MCF 10A (cell line): ENCODE measurements around the gene CYTH1. TPM values are rescaled to one million over a fixed set of nuclear protein-coding genes. Genes with fewer than 3 reads are reported as not detected.

Source experiments
- BruUV-seq: library from RNA; stranded (reverse); fragments of 400-500 nt; replicated peaks from 2 replicates; lab custom pipeline; 2021; lab: Mats Ljungman, UMichigan
- CTCF ChIA-PET: fragments of 300-600 bp; sonication (Branson Sonifier 250); formaldehyde crosslinking; extraction: SDS; loops from one replicate; lab custom pipeline; 2021; ENCODE audit warnings: antibody characterized with exemption, inconsistent platforms; lab: Yijun Ruan, JAX
- POLR2A ChIA-PET: fragments of 300-600, 350-650 bp; sonication (Branson Sonifier 250); formaldehyde crosslinking; extraction: SDS; loops from one replicate; lab custom pipeline; 2020; ENCODE audit warnings: antibody characterized with exemption, inconsistent platforms; lab: Yijun Ruan, JAX
- DNase-seq: peaks from one replicate; pipeline ENCODE4 v3.0.0-alpha.2; 2018; ENCODE audit not compliant: unreplicated experiment
- H3K27ac Mint-ChIP-seq: one replicate; pipeline ENCODE4 v1.8.0; 2022; ENCODE audit warnings: mild to moderate bottlenecking, low read depth, mixed read lengths; ENCODE audit not compliant: unreplicated experiment
- H3K27me3 Mint-ChIP-seq: one replicate; pipeline ENCODE4 v1.8.0; 2022; ENCODE audit warnings: mixed read lengths; ENCODE audit not compliant: insufficient read depth, unreplicated experiment
- H3K36me3 Mint-ChIP-seq: one replicate; pipeline ENCODE4 v1.8.0; 2022; ENCODE audit warnings: mild to moderate bottlenecking, moderate library complexity, mixed read lengths; ENCODE audit not compliant: insufficient read depth, unreplicated experiment
- H3K4me1 Mint-ChIP-seq: one replicate; pipeline ENCODE4 v1.8.0; 2022; ENCODE audit warnings: mixed read lengths; ENCODE audit not compliant: insufficient read depth, unreplicated experiment
- H3K4me3 Mint-ChIP-seq: one replicate; pipeline ENCODE4 v1.8.0; 2022; ENCODE audit warnings: mild to moderate bottlenecking, moderate library complexity, mixed read lengths; ENCODE audit not compliant: unreplicated experiment
- H3K9me3 Mint-ChIP-seq: one replicate; pipeline ENCODE4 v1.8.0; 2022; ENCODE audit warnings: mixed read lengths; ENCODE audit not compliant: unreplicated experiment
- CTCF ChIP-seq: fragments of 200-600 bp; IDR thresholded peaks from one replicate; pipeline ENCODE4 v1.8.0; 2022; ENCODE audit warnings: antibody characterized with exemption, mild to moderate bottlenecking; ENCODE audit not compliant: unreplicated experiment
- intact Hi-C: fragments of 100-400 bp; cut with micrococcal nuclease; formaldehyde crosslinking; loops from 2 replicates; pipeline ENCODE4 v1.14.1; 2022
- total RNA-seq: library from RNA; stranded (reverse); gene quantifications from 2 replicates; pipeline ENCODE4 v1.2.3, GENCODE V29; 2022

The CYTH1 gene
- total RNA-seq, 1 experiment from 2014 or later, result 38.5 TPM

DNA sequence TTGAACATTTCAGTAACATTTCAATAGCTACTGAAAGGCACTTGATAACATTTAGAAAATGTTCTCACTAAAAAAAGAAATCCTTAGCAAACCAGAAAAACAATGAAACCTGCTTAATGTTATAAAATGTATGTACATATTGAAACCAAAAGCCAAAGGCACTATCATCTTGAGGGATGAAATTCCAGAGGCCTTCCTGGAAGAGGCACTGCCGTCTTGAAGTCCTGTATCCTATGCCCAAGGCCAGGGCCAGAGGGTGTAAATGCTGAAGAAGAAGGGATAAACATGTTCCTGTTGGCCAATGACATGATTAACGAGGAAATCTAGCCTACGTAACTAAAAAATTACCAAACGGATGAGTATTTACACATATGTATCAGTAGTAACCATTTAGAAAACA, 147.9 kb downstream of the CYTH1 start:
- Mint-ChIP-seq H3K27me3 (no peaks in the 10 kb centered on the region), H3K27ac (no peak overlapping the region), H3K9me3 (no peaks in the 10 kb centered on the region), H3K4me3 (no peak overlapping the region), H3K4me1 (no peaks in the 10 kb centered on the region), H3K36me3 (no peaks in the 10 kb centered on the region)
- DNase-seq, result no peak
- ChIA-PET CTCF (interaction anchor here (0.7 kb wide), 1 partner anchor 25 kb away, joined by 3 read pairs; no protein-coding TSS in a partner anchor), POLR2A (no interaction called here)
- TF ChIP-seq CTCF, result no peak
- no TSS peak for BruUV-seq
- intact Hi-C loops, result no loop called here

DNA sequence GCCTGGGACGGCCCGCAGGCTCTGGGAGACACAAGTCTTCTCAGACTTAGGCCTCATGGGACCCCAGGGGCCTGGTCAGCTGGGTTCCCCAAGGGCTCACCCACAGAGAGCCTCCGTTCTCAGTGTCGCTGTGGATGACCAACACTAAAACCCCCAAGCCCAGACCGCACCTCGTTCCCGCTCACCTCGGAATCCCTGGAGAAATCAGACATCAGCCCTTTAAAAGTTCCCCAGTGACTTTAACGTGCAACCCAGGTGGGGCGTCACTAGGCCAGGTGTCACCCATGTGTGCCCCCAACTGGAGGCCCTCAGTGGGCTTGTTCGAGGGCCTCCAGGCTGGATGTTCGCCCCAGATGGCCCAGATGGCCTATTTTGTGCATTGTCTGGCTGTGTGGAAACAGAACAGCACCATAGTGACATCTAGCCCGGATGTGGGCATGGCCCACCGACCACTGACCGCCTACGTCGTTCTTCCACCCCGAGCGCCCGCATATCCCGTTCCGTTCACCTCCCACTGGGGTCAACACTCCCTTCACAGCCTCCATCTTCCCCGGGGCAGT, 152.6 kb downstream of the CYTH1 start:
- no TSS peak for BruUV-seq
- TF ChIP-seq CTCF, result no peak
- Mint-ChIP-seq H3K4me3 (no peak overlapping the region), H3K36me3 (no peaks in the 10 kb centered on the region), H3K27ac (no peak overlapping the region), H3K27me3 (no peaks in the 10 kb centered on the region), H3K9me3 (no peaks in the 10 kb centered on the region), H3K4me1 (no peaks in the 10 kb centered on the region)
- ChIA-PET CTCF (no interaction called here), POLR2A (interaction anchor here (0.6 kb wide), 1 partner anchor 147 kb away, joined by 3 read pairs; no protein-coding TSS in a partner anchor)
- DNase-seq, result no peak
- intact Hi-C loops, result no loop called here

DNA sequence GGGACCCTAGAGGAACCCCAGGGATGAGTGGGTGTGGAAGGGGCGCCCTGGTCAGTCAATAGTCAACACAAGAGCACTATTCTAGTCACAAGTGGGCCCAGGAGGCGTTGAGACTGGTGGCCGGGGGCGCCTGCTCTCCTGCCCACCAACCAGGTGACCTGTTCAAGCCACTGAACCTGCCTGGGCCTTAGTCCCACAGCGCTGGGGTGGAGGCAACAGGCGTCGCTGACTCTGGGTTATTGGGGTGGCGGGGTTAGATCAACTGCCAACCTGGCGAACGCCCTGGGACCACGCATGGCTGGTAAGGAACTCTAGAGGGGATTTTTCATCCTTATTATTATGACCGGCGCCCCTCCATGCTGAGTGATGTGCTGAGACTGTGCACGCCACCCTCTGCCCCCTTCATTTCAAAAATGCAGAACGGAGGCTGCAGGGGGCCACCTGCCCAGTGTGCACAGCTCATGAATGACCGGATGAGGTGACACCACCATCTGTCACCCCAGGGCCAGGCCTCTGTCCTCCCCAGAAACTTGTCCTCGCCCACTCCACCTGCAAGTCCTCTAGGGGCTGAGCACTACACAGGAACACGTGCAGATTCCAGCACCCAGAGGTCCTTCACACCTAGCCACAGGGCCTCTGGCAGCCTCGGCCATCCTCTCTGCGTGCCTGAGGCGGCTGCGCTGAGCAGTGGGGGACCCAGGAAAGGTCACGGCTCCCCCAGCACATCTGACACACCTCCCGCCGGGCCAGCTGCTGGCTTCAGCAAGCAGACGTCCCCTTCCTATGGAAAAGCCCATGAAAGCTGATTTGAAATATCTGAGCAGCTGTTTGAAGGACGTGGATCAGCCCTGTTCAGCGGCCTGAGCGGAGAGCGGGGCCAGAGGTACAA, 153.3 kb downstream of the CYTH1 start:
- no peaks in the 10 kb centered on the region for H3K36me3 Mint-ChIP-seq
- H3K4me1 Mint-ChIP-seq, result no peaks in the 10 kb centered on the region
- H3K4me3 Mint-ChIP-seq, result no peak overlapping the region
- no TSS peak for BruUV-seq
- no peak for TF ChIP-seq CTCF
- H3K27me3 Mint-ChIP-seq, result no peaks in the 10 kb centered on the region
- POLR2A ChIA-PET, result interaction anchor here (0.6 kb wide), 1 partner anchor 146 kb away, joined by 3 read pairs; no protein-coding TSS in a partner anchor
- no peaks in the 10 kb centered on the region for H3K9me3 Mint-ChIP-seq
- no peak for DNase-seq
- CTCF ChIA-PET, result no interaction called here
- intact Hi-C loops, result no loop called here
- H3K27ac Mint-ChIP-seq, result no peak overlapping the region
